Neutrophil (primary cell): ENCODE results near the gene KIF21A.

Experiments used
- H3K27ac ChIP-seq: fragments of 200-600 bp; sonication (generic); 2 replicates; pipeline ENCODE4 v1.5.1; 2016; ENCODE audit warnings: mild to moderate bottlenecking, moderate library complexity
- H3K27me3 ChIP-seq: fragments of 200-600 bp; sonication (generic); 2 replicates; pipeline ENCODE4 v1.6.0; 2016; ENCODE audit warnings: mild to moderate bottlenecking
- H3K36me3 ChIP-seq: fragments of 200-600 bp; sonication (generic); 2 replicates; pipeline ENCODE4 v1.5.1; 2017
- H3K4me1 ChIP-seq, 2 experiments: fragments of 200-600 bp in 1 of 2; sonication (generic) in 1 of 2; 1 replicate in 1 of 2; 2 replicates in 1 of 2; pipeline versions ENCODE4 v1.5.1 to v1.6.1; 2013 to 2016; ENCODE audit warnings: low read depth in 1 of 2, low read length in 1 of 2, mild to moderate bottlenecking in 1 of 2, moderate library complexity in 1 of 2; ENCODE audit not compliant: control insufficient read depth in 1 of 2, insufficient read depth in 1 of 2
- H3K4me3 ChIP-seq, 2 experiments: fragments of 200-600 bp in 1 of 2; sonication (generic) in 1 of 2; 1 replicate in 1 of 2; 2 replicates in 1 of 2; pipeline ENCODE4 v1.5.1; 2013 to 2016; ENCODE audit warnings: low read depth in 1 of 2, low read length in 1 of 2, mild to moderate bottlenecking in 1 of 2, moderate library complexity in 1 of 2
- H3K9me3 ChIP-seq: fragments of 200-600 bp; sonication (generic); 2 replicates; pipeline ENCODE4 v1.5.1; 2016
- CTCF ChIP-seq: fragments of 200-600 bp; sonication (generic); IDR thresholded peaks from 2 replicates; pipeline ENCODE4 v1.5.1; 2016; ENCODE audit warnings: antibody characterized with exemption

KIF21A gene

GRCh38 chr12:39386335-39386734 lies 56.6 kb downstream of the KIF21A start:
- Histone ChIP-seq H3K9me3 (no peaks in the 10 kb centered on the region), H3K36me3 (no peaks in the 10 kb centered on the region), H3K4me1 (no peaks in the 10 kb centered on the region), H3K4me3 (no peak overlapping the region), H3K27ac (no peak overlapping the region), H3K27me3 (no peaks in the 10 kb centered on the region)
- TF ChIP-seq CTCF = no peak

GRCh38 chr12:39383114-39383513 lies 59.8 kb downstream of the KIF21A start:
- Histone ChIP-seq H3K4me1 (no peaks in the 10 kb centered on the region), H3K27me3 (no peaks in the 10 kb centered on the region), H3K36me3 (no peaks in the 10 kb centered on the region), H3K4me3 (no peak overlapping the region), H3K9me3 (no peaks in the 10 kb centered on the region), H3K27ac (no peak overlapping the region)
- TF ChIP-seq CTCF = no peak

GRCh38 chr12:39380090-39380489 lies 62.8 kb downstream of the KIF21A start:
- no peaks in the 10 kb centered on the region for H3K9me3 ChIP-seq
- TF ChIP-seq CTCF = no peak
- no peaks in the 10 kb centered on the region for H3K4me1 ChIP-seq
- H3K27me3 ChIP-seq = no peaks in the 10 kb centered on the region
- H3K36me3 ChIP-seq = no peaks in the 10 kb centered on the region
- no peak overlapping the region for H3K27ac ChIP-seq
- no peak overlapping the region for H3K4me3 ChIP-seq

GRCh38 chr12:39378341-39378740 lies 64.6 kb downstream of the KIF21A start:
- Histone ChIP-seq H3K4me1 (no peaks in the 10 kb centered on the region), H3K36me3 (no peaks in the 10 kb centered on the region), H3K27ac (no peak overlapping the region), H3K9me3 (no peaks in the 10 kb centered on the region), H3K4me3 (no peak overlapping the region), H3K27me3 (no peaks in the 10 kb centered on the region)
- TF ChIP-seq CTCF = no peak

- H3K27me3 ChIP-seq = no peaks in the 10 kb centered on the region
- no peak for TF ChIP-seq CTCF
- no peak overlapping the region for H3K27ac ChIP-seq
- H3K9me3 ChIP-seq = no peaks in the 10 kb centered on the region
- no peaks in the 10 kb centered on the region for H3K4me1 ChIP-seq
- no peaks in the 10 kb centered on the region for H3K36me3 ChIP-seq
- no peak overlapping the region for H3K4me3 ChIP-seq
Observed at GRCh38 chr12:39375206-39375808, 67.6 kb downstream of the KIF21A start.

GRCh38 chr12:39372929-39373328 lies 70.0 kb downstream of the KIF21A start:
- no peaks in the 10 kb centered on the region for H3K9me3 ChIP-seq
- TF ChIP-seq CTCF = no peak
- no peaks in the 10 kb centered on the region for H3K27me3 ChIP-seq
- H3K27ac ChIP-seq = no peak overlapping the region
- H3K4me3 ChIP-seq = no peak overlapping the region
- H3K4me1 ChIP-seq = no peaks in the 10 kb centered on the region
- no peaks in the 10 kb centered on the region for H3K36me3 ChIP-seq
